Psoas muscle (tissue), 8 donors: ENCODE measurements around the gene FAM234A. TPM values are rescaled to one million over a fixed set of nuclear protein-coding genes. Genes with fewer than 3 reads are reported as not detected.
"Not testable (repeated sequence)": the region's sequence is repeated elsewhere in the genome, so short reads cannot be mapped to it uniquely, and the experiment has no call there.

Experiments
- ATAC-seq, 4 donors: fragments of 200-7000 bp; cut with Tn5 transposase; one replicate each; pipeline ENCODE4 v1.9.1; 2020; ENCODE audit warnings: moderate library complexity in 3 of 4, mild to moderate bottlenecking in 2 of 4
- DNase-seq, 2 donors: peaks; one replicate each; pipeline ENCODE4 v3.0.0-alpha.2; 2020
- H3K27ac ChIP-seq: fragments of 200-600 bp; one replicate; pipeline ENCODE4 v1.8.0; 2022
- H3K27me3 ChIP-seq, 3 donors: fragments of 200-600 bp in 1 of 3; one replicate each; pipeline versions ENCODE4 v1.6.1 to v1.8.0; 2013 to 2022; ENCODE audit warnings: low read length in 2 of 3, mild to moderate bottlenecking in 2 of 3, moderate library complexity in 1 of 3; ENCODE audit not compliant: insufficient read depth in 3 of 3
- H3K36me3 ChIP-seq, 2 donors: fragments of 200-600 bp in 1 of 2; one replicate each; pipeline versions ENCODE4 v1.6.1 to v1.8.0; 2013 to 2022; ENCODE audit warnings: low read depth in 1 of 2, mild to moderate bottlenecking in 1 of 2, moderate library complexity in 1 of 2; ENCODE audit not compliant: insufficient read depth in 1 of 2
- H3K4me1 ChIP-seq: fragments of 200-600 bp; one replicate; pipeline ENCODE4 v1.8.0; 2022
- H3K4me3 ChIP-seq: fragments of 200-600 bp; one replicate; pipeline ENCODE4 v1.8.0; 2022; ENCODE audit warnings: mild to moderate bottlenecking
- H3K9me3 ChIP-seq: fragments of 200-600 bp; one replicate; pipeline ENCODE4 v1.8.0; 2022
- CTCF ChIP-seq: fragments of 200-600 bp; IDR thresholded peaks from one replicate; pipeline ENCODE4 v1.8.0; 2022; ENCODE audit warnings: antibody characterized with exemption
- WGBS, 3 donors: extraction: QIAGEN DNeasy Blood & Tissue Kit; methylation state at CpG; one replicate each; pipeline versions ENCODE4 v1.1.6 to v1.1.7; 2013; 5-methylcytosine and 5-hydroxymethylcytosine counted together
- intact Hi-C, 2 donors: fragments of 100-400 bp; cut with DNase I; formaldehyde crosslinking; loops; one replicate each; pipeline versions ENCODE4 v1.11.0 to v1.14.2; 2022
- polyA plus RNA-seq, 3 donors: library from polyadenylated mRNA; stranded (reverse); fragments of 200-250 nt; gene quantifications; one replicate each; pipeline ENCODE4 v1.2.3, GENCODE V29; 2013
- total RNA-seq, 4 donors: library from RNA; stranded (reverse); fragmentation: NEBNext Ultra II Directional in 2 of 4; extraction: Animal tissue kit (Norgen Biotek cat#: 25700) in 2 of 4; gene quantifications; one replicate each; pipeline versions ENCODE4 v1.2.1 to v1.2.4, GENCODE V29; 2021 to 2023
- donor health status: healthy with polysubstance abuse.
- donor health status: DM: no; HTN: no; CAD: no; lungs with moderate emphysema.
- donor health status: Bipolar disorder and iron deficiency.
- donor health status: healthy.
- donor health status: DM: yes; HTN: yes; CAD: no.
- donor health status: DM: no; HTN: no; CAD: no.
- donor health status: DM: no; HTN: no; CAD: no.
- donor health status: DM: yes; HTN: yes; CAD: no.

FAM234A gene
- total and polyA plus RNA-seq, 7 donors, result 54.2 to 198 (median 117) TPM

DNA sequence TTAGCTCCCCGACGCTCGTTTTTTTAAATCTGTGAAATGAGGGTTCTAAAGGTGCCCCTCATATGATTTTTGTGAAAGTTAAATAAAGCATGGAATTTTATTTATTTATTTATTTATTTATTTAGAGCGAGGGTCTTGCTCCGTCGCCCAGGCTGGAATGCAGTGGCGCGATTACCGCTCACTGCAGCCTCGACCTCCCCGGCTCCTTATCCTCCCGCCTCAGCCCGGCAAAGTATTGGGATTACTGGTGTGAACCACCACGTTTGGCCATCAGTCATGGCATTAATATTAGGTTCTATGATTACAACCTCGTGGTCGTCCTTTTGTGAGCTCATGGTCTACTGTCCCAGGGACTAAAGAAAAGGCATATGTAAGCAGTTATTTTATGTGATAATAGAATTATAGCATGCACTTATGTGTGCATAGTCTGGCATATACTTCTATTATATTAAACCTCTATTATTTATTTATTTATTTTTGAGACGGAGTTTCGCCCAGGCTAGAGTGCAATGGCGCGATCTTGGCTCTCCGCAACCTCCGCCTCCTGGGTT is 4.8 kb upstream of the FAM234A start:
- intact Hi-C loops, result loop anchor here (5.0 kb wide), 2 partner anchors 122 to 127 kb away; partner anchors contain the start of gene AXIN1 (in 1 of the 2)
- Histone ChIP-seq H3K4me1 (peaks cover 12% of the 10 kb centered on the region), H3K27ac (peak overlapping the region; percentile 97), H3K4me3 (peak overlapping the region; percentile 89), H3K9me3 (no peaks in the 10 kb centered on the region), H3K27me3 (no peaks in the 10 kb centered on the region), H3K36me3 (peaks cover 2 to 37% of the 10 kb centered on the region in 2 donors)
- WGBS, 3 donors, result 73 to 82% (median 79%) methylated on average over 22 of the region's 22 CpGs
- ATAC-seq (no peak), DNase-seq (no peak)
- TF ChIP-seq CTCF, result no peak

GRCh38 chr16:230351-230750 is 4.3 kb upstream of the FAM234A start:
- peaks cover 2 to 31% of the 10 kb centered on the region in 2 donors for H3K36me3 ChIP-seq
- ATAC-seq, DNase-seq, H3K9me3 ChIP-seq, H3K27ac ChIP-seq, intact Hi-C loops, H3K4me3 ChIP-seq, H3K27me3 ChIP-seq: not testable (repeated sequence)
- WGBS, 3 donors, result 93 to 95% (median 93%) methylated on average over 18 of the region's 18 CpGs
- H3K4me1 ChIP-seq, result peaks cover 13% of the 10 kb centered on the region

DNA sequence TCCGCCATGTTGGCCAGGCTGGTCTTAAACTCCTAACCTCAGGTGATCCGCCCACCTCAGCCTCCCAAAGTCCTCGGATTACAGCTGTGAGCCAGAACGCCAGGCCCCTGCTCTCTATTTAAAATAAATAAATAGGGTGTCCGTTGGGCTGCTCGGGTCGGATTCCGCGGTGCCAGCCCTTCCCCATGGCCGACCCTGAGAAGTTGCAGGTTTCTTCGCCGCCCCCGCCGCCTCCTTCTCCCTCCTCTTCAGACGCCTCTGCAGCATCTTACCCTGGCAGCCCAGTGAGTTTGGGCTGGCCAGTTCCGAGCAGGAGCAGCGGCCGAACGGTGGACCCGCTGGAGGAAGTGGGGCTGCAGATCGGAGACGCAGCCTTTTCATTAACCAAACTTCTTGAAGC is 3.7 kb upstream of the FAM234A start:
- no peak for DNase-seq
- Histone ChIP-seq H3K27me3 (no peaks in the 10 kb centered on the region), H3K36me3 (peaks cover 2 to 25% of the 10 kb centered on the region in 2 donors), H3K4me1 (peaks cover 18% of the 10 kb centered on the region), H3K9me3 (no peaks in the 10 kb centered on the region), H3K27ac (no peak overlapping the region), H3K4me3 (no peak overlapping the region)
- 77 to 80% (median 78%) methylated on average over 22 of the region's 22 CpGs for WGBS, 3 donors
- no peak for TF ChIP-seq CTCF
- intact Hi-C loops, result no loop called here
- ATAC-seq, result no peak

- peak in 3 of 4 donors; percentile 16 to 61 (median 34) for ATAC-seq
- Histone ChIP-seq H3K4me1 (peaks cover 43% of the 10 kb centered on the region), H3K9me3 (no peaks in the 10 kb centered on the region), H3K27ac (peak overlapping the region; percentile 73), H3K36me3 (peaks cover 0 to 9% of the 10 kb centered on the region in 2 donors), H3K4me3 (no peak overlapping the region), H3K27me3 (no peaks in the 10 kb centered on the region)
- intact Hi-C loops, result loop anchor here in 1 of 2 donors (5.0 kb wide), 1 partner anchor 97 kb away; no protein-coding TSS in a partner anchor
- no peak for TF ChIP-seq CTCF
- DNase-seq, result no peak
- 39 to 53% (median 49%) methylated on average over 3 of the region's 3 CpGs for WGBS, 3 donors
Measured at GRCh38 chr16:239948-240277, 5.3 kb downstream of the FAM234A start.

DNA sequence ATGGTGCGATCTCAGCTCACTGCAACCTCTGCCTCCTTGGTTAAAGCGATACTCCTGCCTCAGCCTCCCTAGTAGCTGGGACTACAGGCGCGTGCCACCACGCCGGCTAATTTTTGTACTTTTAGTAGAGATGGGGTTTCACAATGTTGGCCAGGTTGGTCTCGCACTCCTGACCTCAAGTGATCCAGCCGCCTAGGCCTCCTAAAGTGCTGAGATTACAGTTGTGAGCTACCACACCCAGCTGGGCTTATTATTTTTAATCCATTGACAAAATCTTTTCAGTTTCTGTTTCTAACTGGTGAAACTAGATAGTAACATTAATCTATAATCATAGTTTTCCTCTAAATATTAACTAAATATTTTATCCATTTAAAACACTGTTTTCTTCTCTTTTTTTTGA is 5.9 kb downstream of the FAM234A start:
- Histone ChIP-seq H3K9me3 (no peaks in the 10 kb centered on the region), H3K4me3 (no peak overlapping the region), H3K4me1 (peaks cover 41% of the 10 kb centered on the region), H3K27me3 (no peaks in the 10 kb centered on the region), H3K36me3 (peaks cover 0 to 9% of the 10 kb centered on the region in 2 donors), H3K27ac (peak overlapping the region; percentile 73)
- DNase-seq, result no peak
- TF ChIP-seq CTCF, result no peak
- 66 to 85% (median 70%) methylated on average over 8 of the region's 8 CpGs for WGBS, 3 donors
- intact Hi-C loops, result no loop called here
- no peak for ATAC-seq
